GM12873 (cell line): Measurements from ENCODE around the gene ABRACL.

Source experiments
- CTCF ChIP-seq: IDR thresholded peaks from 2 replicates; pipeline ENCODE4 v1.5.1; 2012; ENCODE audit warnings: low read depth, mild to moderate bottlenecking, moderate library complexity, low read length, control low read depth; ENCODE audit not compliant: insufficient read depth; ENCODE audit errors: missing control alignments

Gene ABRACL, protein sequence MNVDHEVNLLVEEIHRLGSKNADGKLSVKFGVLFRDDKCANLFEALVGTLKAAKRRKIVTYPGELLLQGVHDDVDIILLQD

GRCh38 chr6:139028658-139029469 lies at the start of gene ABRACL:
TSS of gene ABRACL (plus strand) at chr6:139028745. CDS start at chr6:139034161, 5,416 bp downstream.
- no peak for TF ChIP-seq CTCF

DNA sequence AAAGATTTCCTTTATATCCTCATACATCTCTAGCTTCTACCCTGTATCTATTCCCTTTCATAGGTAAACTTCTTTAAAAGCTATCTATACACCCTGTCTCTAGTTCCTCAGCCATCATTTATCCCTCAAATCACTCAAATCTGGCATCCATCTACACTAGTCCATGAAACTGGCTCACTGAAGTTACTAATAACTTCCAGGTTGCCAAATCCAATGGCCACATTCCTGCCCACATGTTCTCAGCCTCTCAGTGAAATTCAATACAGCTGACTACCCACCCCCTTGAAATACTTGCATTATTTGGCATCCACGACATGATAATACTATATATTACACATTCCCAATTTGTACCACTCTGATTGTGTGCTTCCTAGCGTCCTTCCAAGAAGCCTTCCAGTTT lies 49.2 kb upstream of the ABRACL start:
- TF ChIP-seq CTCF = no peak

DNA sequence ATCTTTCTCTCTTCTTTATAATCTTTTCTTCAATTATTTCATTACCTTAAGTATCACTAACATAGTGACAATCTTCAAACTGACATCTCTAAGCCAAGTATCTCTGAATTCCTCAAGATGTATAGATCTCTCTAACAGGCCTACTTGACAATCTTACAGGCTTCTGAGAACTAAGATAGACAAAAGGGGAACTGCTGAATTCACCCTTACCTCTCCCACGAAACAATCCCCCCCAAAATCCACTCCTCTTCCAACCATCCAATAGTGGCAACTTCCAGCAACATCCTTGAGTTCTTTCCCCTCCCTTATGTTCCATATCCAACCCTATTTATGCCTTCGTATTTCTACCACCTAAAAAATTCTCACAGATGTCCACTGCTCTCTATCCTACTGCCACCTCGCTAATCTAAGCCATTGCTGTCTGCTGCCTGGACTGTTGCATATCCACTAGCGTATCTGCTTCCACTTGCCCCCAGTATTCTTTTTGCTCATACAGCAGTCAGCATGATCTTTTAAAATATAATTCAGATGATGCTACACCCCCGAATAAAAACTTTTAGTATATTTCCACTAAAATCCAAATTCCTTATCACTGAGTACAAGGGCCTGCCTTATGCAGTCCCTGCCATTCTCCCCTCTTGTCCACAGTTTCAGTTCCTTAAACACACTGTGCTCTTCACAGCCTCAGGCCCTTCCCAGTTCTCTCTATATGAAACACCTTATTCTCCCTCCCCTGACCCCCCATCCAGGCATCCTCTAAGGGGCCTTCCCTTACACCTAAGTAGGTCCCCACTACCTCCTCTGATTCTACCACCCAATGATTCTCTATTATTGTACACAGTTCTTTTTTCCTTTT lies 48.5 kb upstream of the ABRACL start:
- TF ChIP-seq CTCF = no peak

GRCh38 chr6:138981416-138981815 lies 47.1 kb upstream of the ABRACL start:
- no peak for TF ChIP-seq CTCF

DNA sequence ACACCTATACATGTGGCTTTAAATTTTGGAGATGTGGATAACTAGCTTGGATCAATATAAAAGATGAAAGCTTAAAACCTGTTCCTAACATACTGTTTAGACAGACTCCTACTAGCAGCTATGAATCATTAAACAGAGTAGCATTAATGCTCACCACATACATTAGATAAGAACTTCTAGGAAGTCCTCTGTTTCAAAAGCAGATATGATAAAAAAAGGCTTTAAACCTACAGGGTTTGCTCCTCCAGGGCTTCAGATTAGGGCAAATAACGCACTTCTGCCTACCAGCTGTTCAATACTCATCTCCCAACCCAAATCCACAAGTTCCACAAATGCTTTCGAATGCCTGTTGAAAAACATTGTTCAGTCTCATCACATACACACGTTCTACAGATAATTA lies 42.0 kb upstream of the ABRACL start:
- no peak for TF ChIP-seq CTCF

DNA sequence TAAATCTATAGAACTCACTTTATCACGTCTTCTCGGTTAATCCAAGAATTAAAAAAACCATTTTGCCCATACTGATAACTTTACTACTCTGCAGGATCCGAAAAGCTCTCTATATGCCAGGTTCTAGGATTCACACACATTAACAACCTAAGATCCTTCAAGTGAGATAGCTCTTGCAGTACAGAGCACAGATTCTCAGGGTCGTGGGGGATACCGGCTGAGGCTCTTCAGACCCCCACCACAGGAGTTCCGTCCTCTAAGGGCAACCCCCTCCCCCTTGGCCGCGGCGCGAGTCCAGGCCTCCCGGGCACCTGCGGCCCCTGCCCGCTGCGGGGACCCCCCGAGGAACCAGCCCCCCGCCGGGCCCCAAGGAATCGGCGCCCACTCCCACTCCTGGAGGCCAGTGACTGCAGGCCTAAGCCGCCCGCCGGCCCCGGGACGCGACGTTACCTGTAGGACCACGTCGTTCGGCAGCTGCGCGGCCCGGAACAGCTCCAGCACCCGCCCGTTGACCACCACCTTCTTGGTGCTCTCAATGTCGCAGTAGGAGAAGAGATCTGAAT lies 41.4 kb upstream of the ABRACL start:
- TF ChIP-seq CTCF = no peak
